Stimulated activated CD8-positive, alpha-beta memory T cell treated with anti-CD3 and anti-CD28 coated beads, Interleukin-4, amount 100 ng/mL, for 4 hours (primary cell): ENCODE data around the gene CROCC2.
"Not testable (repeated sequence)": the region's sequence is repeated elsewhere in the genome, so short reads cannot be mapped to it uniquely, and the experiment has no call there.

Experiments
- DNase-seq, 2 donors: peaks; one replicate each; pipeline ENCODE4 v3.0.0-alpha.2; 2020; ENCODE audit warnings: low read depth in 2 of 2, low spot score in 1 of 2

The CROCC2 gene

DNA sequence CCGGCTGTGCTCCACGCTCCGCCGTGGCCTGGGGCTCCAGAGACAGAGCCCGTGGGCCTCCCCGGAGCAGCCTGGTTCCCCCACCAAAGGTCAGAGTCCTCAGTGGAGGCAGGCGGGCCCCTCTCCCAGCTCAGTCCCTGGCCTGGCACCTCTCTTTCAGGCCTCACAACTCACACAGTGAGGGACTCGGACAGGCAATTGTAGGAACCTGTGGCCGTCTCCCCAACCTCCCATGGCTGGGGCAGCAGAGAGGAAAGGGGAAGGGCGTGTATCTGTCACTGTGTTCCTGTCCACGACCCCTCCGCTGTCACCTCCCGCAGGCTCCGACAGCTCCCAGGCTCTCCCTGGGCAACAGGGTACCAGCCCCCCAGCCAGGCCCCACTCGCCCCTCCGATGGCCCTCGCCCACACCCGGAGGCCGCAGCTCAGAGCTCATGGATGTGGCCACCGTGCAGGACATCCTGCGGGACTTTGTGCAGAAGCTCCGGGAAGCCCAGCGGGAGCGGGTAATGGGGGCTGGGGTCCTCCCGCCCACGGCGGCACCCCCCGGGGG lies 59.8 kb downstream of the CROCC2 start:
- DNase-seq = no peak

DNA sequence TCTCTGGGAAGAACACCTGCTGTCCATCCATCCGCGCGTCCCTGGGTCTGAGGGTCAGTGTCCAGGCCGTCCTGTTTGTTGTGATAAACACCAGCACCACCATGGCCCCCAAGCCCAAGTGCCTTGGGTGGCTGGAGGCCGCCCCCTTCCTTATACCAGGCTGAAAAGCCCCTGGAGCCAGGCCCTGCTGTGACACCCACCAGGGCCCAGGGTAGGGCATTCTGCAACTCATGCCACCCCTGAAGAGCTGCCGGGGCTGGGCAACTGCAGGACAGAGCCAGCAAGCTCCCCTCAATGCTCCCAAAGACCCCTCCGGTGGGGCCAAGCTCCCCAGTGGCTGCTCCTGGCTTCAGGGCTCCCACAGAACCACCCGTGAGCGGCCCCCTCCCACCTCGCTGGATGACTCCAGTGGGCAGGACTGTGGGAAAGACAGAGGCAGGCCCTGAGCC lies 60.3 kb downstream of the CROCC2 start:
- DNase-seq = no peak

DNA sequence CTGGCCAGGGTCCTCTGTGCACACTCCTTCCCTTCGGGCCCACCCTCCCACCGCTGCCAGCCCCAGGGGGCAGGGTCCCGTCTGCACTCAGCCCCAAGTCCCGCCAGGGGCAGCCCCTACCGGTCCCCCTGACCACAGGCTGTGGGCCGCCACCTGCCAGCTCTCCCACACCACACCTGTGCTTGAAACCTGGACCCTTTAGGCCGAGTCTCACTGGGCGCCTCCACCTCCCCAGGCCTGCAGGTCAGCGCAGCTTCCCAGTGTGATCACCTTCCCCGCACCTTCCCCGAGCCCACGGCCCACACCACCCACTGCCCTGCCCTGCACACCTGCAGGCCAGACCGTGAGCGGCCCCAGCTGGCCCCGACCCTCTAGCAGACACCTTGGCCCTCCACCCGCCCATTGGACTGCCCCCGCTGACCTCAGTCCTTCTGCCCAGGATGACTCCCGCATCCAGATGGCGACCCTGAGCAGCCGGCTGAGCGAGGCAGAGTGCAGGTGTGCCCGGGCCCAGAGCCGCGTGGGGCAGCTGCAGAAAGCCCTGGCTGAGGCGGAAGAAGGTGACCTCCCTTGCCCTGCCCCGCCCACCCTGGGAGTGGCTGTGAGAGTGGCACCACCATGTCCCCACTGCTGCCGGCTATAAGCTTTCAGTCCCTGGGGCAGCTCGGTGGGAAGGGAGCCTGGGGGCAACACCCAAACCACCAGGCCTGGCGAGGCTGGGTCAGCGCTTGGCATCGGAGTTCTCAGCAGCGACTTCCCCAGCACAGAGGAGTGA lies 61.0 kb downstream of the CROCC2 start:
- no peak for DNase-seq

GRCh38 chr2:240967681-240968621 lies 61.8 kb downstream of the CROCC2 start:
- DNase-seq = no peak

DNA sequence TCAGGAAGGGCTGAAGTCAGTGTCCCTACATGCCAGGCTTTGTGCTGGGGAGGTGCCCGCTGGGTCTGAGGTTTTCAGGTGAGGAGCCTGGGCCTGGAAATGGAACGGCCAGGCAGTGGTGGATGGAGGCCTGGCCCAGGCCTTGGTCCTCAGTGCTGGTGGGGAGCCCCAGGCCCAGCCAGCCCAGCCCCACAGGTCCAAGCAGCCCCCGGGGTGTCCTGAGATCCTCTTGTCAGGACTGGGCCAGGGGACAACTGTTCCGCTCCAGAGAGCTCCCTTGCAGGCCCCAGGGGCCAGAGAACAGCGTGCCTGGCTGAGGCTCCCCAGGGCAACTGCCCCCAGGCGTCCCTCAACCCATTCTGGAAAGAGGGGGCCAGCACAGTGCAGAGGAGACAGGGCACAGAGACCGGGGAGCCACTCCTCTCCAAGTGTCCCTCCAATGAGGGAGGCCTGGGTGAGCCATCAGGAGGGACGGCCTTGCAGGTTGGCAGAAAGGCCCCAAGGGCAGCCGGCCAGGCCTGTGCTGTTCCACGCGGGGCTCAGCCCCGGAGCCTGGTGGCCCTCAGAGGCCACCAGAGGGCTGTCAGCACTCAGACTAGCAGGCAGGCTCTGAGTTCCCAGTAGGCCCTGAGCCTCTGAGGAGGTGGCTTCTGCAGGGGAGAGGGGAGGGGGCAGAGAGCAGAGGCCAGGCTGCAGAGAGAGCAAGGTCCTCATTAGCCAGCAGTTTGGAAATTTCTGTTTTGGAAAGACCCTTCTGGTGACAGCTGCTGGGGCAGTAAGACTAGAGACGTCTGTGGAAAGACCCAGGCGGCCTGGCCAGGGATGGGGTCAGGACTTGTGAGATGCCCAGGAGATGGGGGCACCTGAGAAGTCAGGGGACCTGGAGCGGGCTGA lies 62.8 kb downstream of the CROCC2 start:
- no peak for DNase-seq

GRCh38 chr2:240970104-240970503 lies 64.0 kb downstream of the CROCC2 start:
- DNase-seq = no peak

DNA sequence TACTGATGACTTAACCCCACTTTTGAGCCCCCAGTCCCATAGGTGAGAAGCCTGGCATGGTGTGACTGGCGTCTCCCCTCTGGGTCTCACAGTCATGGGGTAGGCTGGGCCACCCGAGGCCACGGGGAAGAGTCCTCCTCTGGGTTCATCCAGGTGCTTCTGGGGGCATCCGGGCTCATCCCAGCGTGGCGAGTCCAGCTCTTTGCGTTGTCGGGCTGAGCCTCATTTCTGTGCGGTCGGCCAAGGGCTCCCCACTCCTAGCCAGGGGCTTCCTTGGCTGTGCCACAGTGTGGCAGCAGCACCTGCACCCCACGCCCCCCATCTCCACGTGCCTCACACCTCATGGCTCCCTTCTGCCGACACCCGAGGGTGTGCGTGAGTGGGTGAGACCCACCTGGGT lies 64.7 kb downstream of the CROCC2 start:
- DNase-seq = no peak

DNA sequence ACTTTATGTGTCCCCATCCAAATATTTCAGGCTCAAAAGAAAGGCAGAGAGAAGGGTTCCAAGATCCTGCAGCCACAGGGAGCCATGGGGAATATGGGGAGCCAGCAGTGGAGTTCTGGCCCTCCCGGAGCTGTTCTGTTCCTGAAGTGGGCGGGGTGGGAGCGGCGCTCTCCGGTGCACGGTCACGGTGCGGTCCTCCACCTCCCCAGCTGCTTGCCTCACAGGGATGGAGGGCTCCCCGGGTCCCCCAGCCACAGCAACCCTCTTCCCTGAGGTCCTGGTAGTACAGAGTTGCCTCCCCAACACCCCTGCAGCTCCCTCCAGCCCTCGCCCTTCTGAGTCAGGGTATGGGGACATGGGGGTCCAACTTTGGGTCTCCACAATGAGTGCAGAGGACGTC lies 66.1 kb downstream of the CROCC2 start:
- DNase-seq = no peak

GRCh38 chr2:240972636-240973521 lies 66.7 kb downstream of the CROCC2 start:
- DNase-seq = no peak

GRCh38 chr2:240974771-240975572 lies 68.8 kb downstream of the CROCC2 start:
- DNase-seq = no peak

GRCh38 chr2:240975903-240976302 lies 69.8 kb downstream of the CROCC2 start:
- DNase-seq = not testable (repeated sequence)

- no peak for DNase-seq
Measured at GRCh38 chr2:240981280-240981679, 75.1 kb downstream of the CROCC2 start.

- DNase-seq = no peak
Measured at GRCh38 chr2:240981871-240982800, 76.0 kb downstream of the CROCC2 start.

DNA sequence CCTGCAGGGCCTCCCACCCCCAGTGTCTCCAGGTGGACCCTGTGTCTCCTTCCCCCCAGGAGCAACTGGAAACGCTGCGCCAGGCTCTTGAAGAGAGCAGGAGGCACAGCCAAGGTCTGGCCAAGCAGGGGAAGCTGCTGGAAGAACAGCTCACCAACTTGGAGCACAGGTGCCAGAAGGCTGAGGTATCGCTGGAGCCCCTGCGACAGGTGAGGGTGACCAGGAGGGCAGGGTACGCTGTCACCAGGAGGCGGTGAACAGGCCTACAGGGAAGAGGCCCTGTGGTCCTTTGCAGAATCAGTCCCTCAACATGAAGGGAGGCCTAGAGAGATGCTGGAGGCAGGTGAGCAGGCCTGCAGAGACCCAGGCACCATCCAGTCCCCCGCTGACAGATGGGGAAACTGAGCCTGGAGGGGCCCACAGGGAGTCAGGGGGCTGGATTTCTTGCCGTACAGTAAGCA lies 76.7 kb downstream of the CROCC2 start:
- DNase-seq = no peak

DNA sequence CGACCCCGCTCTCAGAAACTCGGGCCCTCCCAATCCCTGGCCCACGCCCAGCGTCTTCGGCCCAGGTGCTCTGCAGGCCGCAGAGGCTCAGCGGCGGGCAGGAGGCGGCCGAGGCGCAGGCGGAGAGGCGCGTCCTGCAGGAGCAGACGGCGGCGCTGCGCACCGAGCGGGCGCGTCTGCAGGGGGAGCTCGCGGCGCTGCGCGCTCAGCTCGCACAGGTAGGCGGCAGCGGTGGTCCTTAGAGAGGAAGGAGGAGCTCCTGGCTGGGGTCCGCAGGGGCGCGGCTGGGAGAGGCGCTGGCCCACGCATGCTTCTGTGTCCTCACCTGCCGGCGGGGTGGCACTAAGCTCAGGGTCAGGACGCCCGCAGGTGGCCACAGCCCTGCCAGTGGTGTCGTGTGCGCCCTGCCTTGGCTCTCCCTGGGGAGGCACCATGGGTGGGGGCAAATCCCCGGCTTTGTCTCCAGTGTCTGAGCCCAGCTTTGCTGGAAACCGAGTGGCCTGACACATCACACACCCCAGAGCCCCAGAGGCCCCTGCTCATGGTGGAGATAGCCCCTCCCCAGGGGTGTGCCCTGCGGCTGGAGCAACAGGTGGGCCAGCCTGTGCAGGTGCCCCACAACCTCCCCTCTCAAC lies 77.3 kb downstream of the CROCC2 start:
- no peak for DNase-seq

DNA sequence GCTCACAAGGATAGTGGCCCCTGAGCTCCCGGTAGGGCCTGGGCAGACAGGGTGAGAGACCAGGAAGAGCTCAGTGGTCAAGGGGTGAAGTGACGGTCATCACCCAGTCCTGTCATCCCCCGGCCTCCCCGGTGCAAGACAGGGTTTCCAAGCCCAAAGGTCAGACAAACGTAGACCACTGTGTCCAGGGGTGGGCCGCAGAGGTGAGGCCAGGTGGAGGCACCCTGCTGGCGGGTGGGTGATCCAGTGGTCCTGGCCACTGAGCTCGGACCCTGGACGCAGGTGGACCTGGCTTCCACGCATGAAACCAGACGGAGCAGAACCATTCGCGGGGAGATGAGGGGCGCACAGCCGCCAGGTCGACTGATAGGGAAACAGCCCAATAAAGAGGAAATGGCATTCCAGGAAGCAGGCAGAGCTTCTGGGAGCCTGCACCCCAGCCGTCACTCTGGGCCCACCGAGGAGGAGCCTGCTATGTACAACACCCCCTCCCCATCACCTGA lies 77.9 kb downstream of the CROCC2 start:
- no peak for DNase-seq
